Motor neuron (in vitro differentiated cells): ENCODE data around the gene MORC2. TPM values are rescaled to one million over a fixed set of nuclear protein-coding genes. Genes with fewer than 3 reads are reported as not detected.

Experiments used
- ATAC-seq, 8 experiments: fragments of 200-7000 bp; cut with Tn5 transposase; replicated peaks in 6 of 8; 2 replicates each; pipeline ENCODE4 v1.8.0; 2021; ENCODE audit warnings: mild to moderate bottlenecking in 8 of 8, moderate library complexity in 8 of 8
- H3K27ac ChIP-seq, 2 donors: fragments of 250-450 bp; sonication (Bioruptor Pico); 2 replicates each; pipeline ENCODE4 v1.9.0; 2021; ENCODE audit warnings: antibody characterized with exemption in 2 of 2, mild to moderate bottlenecking in 2 of 2, moderate library complexity in 1 of 2
- H3K4me1 ChIP-seq, 2 donors: fragments of 250-450 bp; sonication (Bioruptor Pico); replicated peaks in 1 of 2; 2 replicates each; pipeline ENCODE4 v1.6.1; 2021; ENCODE audit warnings: antibody characterized with exemption in 2 of 2, mild to moderate bottlenecking in 2 of 2, moderate library complexity in 1 of 2
- H3K4me3 ChIP-seq, 5 donors: fragments of 250-450 bp; sonication (Bioruptor Pico); 2 replicates each; pipeline ENCODE4 v1.9.0; 2021; ENCODE audit warnings: antibody characterized with exemption in 5 of 5, mild to moderate bottlenecking in 5 of 5, moderate library complexity in 4 of 5
- WGBS, 10 experiments: fragments of 450-650 bp; shearing (Covaris generic); methylation state at CpG; one replicate each; pipeline ENCODE4 v1.0.0; 2022; 5-methylcytosine and 5-hydroxymethylcytosine counted together
- in situ Hi-C, 9 experiments: fragments of 400-800 bp; cut with MboI; loops; one replicate each; pipeline ENCODE4 v1.15.0; 2021; ENCODE audit warnings: low sequenced_read_pairs in 9 of 9, low pct_unique_long_range_greater_than_20kb in 2 of 9; ENCODE audit not compliant: unreplicated experiment in 9 of 9
- total RNA-seq, 8 experiments: library from RNA; unstranded; fragments of 300-600 nt; gene quantifications; 2 replicates each; pipeline versions ENCODE4 v1.2.3 to v1.2.4, GENCODE V29; 2022

The MORC2 gene
- total RNA-seq, 8 experiments from 2014 or later = 17.5 to 38.5 (median 28.3) TPM

DNA sequence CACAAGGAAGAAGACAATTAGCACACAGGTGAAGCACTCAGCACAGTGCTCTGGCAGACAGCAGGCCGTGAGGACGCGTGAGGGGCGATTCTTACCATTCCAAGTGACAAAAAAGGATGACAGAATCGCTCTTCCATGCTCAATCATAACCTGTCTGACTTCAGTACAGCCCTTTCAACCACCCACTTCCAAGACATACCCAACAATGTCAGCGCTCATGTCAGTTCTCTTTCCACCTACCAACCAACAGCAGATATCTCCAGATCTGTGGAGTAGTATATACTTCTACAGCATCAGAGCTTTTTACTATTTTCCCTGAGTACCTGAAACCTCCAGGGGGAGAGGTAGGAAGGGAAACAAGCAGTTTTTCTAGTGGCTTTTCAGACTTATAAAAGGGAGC is 40.2 kb downstream of the MORC2 start:
- in situ Hi-C loops = loop anchor here in 1 of 9 experiments (10.0 kb wide), 1 partner anchor 164 kb away; no protein-coding TSS in a partner anchor

DNA sequence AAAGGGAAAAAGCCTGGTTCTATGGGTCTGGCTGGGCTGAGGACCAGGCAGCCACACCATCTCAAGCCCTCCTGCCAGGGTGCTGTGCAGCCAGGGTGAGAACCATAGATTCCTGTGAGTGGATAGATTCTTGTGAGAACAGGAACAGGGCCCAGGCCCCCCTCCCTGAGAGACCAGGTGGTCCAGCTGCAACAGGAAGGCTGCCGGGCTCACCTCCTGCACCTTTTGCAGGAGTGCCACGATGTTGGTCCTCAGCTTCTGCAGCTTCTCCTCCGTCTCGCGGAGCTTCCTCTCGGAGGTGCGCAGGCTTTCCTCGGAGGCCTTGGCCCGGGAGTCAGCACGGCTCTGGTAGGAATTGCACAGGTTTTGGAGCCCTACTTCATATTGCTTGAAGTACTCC is 40.8 kb downstream of the MORC2 start:
- Histone ChIP-seq H3K4me1 (no peaks in the 10 kb centered on the region), H3K4me3 (no peak overlapping the region), H3K27ac (no peak overlapping the region)
- in situ Hi-C loops = loop anchor here in 1 of 9 experiments (10.0 kb wide), 1 partner anchor 163 kb away; no protein-coding TSS in a partner anchor
- WGBS, 10 experiments = 60 to 100% (median 98%) methylated on average over 1 to 7 of the region's 10 CpGs; no CpG with 5 or more reads in 7 of the 10 experiments
- no peak for ATAC-seq

More for the DNA sequence above, 40.2 kb downstream of the MORC2 start:
- WGBS, 10 experiments = 88 to 100% (median 100%) methylated on average over 1 to 5 of the region's 6 CpGs; no CpG with 5 or more reads in 3 of the 10 experiments
- no peak for ATAC-seq
- Histone ChIP-seq H3K4me1 (no peaks in the 10 kb centered on the region), H3K27ac (no peak overlapping the region), H3K4me3 (no peak overlapping the region)

DNA sequence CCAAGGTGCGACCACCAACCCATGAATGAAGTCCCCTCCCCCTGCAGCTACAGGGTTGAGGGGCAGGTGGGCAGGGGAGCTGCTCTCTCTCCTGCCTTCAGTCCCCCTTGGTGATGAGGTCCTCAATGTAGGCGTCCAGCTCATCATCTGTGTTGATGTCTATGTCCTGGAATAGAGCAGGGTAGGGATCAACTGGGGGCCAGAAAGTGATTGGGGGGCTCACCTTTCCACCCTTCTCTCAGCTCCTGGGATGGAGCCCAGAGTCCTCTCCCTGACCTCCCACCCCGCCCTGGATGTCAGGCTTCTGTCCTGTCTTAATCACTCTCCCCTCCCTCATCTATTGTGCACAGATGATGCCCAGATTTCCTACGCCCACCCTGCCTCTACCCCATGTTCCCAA is 41.9 kb downstream of the MORC2 start:
- Histone ChIP-seq H3K27ac (no peak overlapping the region), H3K4me3 (no peak overlapping the region), H3K4me1 (no peaks in the 10 kb centered on the region)
- 90 to 100% (median 100%) methylated on average over 1 to 2 of the region's 4 CpGs; no CpG with 5 or more reads in 3 of the 10 experiments for WGBS, 10 experiments
- peak in 1 of 8 experiments; percentile 10 for ATAC-seq
- in situ Hi-C loops = loop anchor here in 1 of 9 experiments (10.0 kb wide), 1 partner anchor 162 kb away; no protein-coding TSS in a partner anchor

DNA sequence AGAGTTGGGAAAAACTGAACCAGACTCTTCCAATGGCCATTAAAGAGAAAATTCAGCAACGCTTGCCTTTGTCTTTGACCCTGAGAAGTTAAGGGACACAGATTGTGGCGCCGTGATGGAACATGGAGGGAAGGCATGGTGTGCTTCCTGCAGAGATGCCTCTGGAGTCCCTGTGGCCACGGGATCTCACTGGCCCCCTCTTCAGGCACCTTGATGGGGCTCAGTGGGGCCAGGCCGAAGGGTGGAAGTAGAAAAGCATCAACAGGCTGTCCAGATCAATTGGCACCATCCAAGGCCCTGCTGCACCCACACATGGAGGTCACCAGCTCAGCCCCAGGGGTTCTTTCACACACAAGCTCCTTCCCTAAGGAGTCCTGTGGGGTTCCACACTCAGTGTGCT is 42.9 kb downstream of the MORC2 start:
- WGBS, 10 experiments = 80 to 100% (median 83%) methylated on average over 1 to 3 of the region's 5 CpGs; no CpG with 5 or more reads in 6 of the 10 experiments
- in situ Hi-C loops = loop anchor here in 1 of 9 experiments (10.0 kb wide), 1 partner anchor 161 kb away; no protein-coding TSS in a partner anchor
- Histone ChIP-seq H3K4me1 (no peaks in the 10 kb centered on the region), H3K27ac (no peak overlapping the region), H3K4me3 (no peak overlapping the region)
- peak in 2 of 8 experiments; percentile 14 to 35 for ATAC-seq

DNA sequence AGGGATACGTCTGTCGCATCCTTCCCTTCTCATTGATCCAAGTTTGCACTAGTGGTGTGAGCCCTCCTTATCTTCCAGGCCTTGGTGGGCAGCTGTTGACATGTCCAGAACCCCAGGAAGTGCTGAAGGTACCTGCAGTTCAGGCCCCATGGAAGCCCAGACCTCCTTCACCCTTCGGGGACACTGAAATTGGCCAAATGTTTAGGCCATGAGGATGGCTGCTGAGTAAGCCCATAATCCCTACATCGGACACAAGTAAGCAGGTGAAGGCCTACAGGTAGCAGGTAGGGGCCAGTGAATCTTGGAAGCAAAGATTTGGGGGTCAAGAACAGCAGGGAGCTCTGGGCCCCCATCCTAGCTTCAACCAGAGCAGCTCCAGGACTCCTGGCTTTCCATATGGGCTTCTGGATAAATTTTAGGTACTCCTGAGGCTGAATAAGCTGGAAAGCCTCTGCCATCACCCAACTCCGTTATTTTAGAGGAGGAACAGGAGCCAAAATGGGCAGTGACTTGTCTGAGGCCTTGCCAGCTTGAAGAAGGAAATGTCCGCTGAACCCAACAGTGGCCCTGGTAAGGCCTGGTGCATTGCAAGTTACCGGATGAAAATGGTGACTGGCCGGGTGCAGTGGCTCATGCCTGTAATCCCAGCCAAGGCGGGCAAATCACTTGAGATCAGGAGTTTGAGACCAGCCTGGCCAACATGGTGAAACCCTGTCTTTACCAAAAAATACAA is 45.2 kb downstream of the MORC2 start:
- WGBS, 10 experiments = 91 to 100% (median 100%) methylated on average over 1 to 7 of the region's 9 CpGs; no CpG with 5 or more reads in 3 of the 10 experiments
- no peaks in the 10 kb centered on the region for H3K4me1 ChIP-seq
- ATAC-seq = no peak
- in situ Hi-C loops = loop anchor here in 2 of 9 experiments (10.0 to 25.0 kb wide), 3 partner anchors 159 to 261 kb away; partner anchors contain the start of gene DUSP18 (in 1 of the 2)
- H3K4me3 ChIP-seq = no peak overlapping the region
- no peak overlapping the region for H3K27ac ChIP-seq

DNA sequence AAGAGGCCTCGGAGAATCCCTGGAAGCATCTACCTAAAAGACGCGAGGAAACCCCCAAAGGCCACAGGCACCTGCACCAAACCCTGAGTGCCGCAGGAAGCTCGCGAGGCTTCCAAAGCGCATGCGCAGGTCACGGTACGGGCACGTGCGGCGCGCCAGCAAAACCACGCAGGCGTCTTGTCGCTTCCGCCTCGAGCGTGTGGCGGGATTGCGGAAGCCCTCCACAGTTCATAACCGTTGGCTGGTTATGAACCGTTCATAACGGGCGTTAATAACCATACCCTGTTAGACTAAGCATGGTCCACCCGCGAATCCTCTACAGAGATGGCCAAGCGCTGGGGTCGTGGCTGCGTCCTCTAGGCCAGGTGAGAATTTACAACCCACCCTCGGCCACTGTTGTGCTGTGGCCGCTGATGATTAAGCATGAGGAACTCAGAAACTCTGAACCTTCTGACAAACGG is 46.4 kb downstream of the MORC2 start:
- in situ Hi-C loops = loop anchor here in 2 of 9 experiments (10.0 to 25.0 kb wide), 3 partner anchors 157 to 260 kb away; partner anchors contain the start of gene DUSP18 (in 1 of the 2)
- ATAC-seq = peak in 3 of 8 experiments; percentile 49 to 73 (median 57)
- Histone ChIP-seq H3K4me1 (no peaks in the 10 kb centered on the region), H3K4me3 (no peak overlapping the region), H3K27ac (no peak overlapping the region)
- WGBS, 10 experiments = 8 to 100% (median 93%) methylated on average over 1 to 22 of the region's 34 CpGs; no CpG with 5 or more reads in 2 of the 10 experiments

DNA sequence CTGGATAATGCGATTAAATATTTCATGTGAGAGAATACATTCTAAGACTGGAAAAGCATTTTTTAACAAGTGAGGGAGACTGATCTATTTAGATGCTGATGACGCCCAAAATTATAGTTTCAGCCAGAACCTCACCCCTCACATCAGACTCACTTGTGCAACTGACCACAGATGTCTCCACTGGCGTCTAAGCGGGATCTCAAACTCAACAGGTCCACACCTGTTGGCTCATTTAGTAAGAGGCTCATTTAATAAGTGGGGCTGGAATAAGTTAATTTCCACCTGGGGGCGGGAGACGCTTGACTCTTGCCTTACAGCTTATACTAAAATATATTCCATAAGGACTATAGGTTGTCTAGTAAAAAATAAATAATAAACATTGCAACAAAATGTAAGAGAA is 47.5 kb downstream of the MORC2 start:
- no peak overlapping the region for H3K27ac ChIP-seq
- H3K4me3 ChIP-seq = no peak overlapping the region
- 3 to 100% (median 84%) methylated on average over 1 to 6 of the region's 6 CpGs for WGBS, 10 experiments

DNA sequence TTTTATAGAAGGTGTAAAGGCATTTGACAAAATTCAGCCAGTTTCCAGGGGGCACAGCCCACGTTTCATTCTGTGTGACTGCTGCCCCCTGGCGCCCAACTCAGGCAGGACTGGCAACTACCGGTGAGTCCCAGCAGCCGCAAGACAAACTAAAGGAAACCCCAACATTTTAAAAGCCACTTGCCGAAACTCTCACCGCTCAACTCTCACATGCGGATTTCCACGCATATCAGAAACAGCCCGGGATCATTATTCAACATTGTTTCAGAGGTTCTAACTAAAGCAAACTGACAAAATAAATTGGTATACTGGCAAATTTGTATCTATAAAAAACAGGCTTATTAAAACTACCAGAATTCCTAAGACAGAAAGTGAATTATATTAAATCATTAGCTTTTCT is 48.2 kb downstream of the MORC2 start:
- H3K4me1 ChIP-seq = no peaks in the 10 kb centered on the region
- peak; percentile 51 to 82 (median 64) for ATAC-seq
- in situ Hi-C loops = loop anchor here in 2 of 9 experiments (10.0 to 25.0 kb wide), 3 partner anchors 156 to 258 kb away; partner anchors contain the start of gene DUSP18 (in 1 of the 2)
- H3K27ac ChIP-seq = no peak overlapping the region
- WGBS, 10 experiments = 0 to 4% (median 0%) methylated on average over 3 to 9 of the region's 9 CpGs
- no peak overlapping the region for H3K4me3 ChIP-seq

More for the DNA sequence above, 47.5 kb downstream of the MORC2 start:
- ATAC-seq = peak in 2 of 8 experiments; percentile 9 to 11
- in situ Hi-C loops = loop anchor here in 2 of 9 experiments (10.0 to 25.0 kb wide), 3 partner anchors 156 to 259 kb away; partner anchors contain the start of gene DUSP18 (in 1 of the 2)
- no peaks in the 10 kb centered on the region for H3K4me1 ChIP-seq

DNA sequence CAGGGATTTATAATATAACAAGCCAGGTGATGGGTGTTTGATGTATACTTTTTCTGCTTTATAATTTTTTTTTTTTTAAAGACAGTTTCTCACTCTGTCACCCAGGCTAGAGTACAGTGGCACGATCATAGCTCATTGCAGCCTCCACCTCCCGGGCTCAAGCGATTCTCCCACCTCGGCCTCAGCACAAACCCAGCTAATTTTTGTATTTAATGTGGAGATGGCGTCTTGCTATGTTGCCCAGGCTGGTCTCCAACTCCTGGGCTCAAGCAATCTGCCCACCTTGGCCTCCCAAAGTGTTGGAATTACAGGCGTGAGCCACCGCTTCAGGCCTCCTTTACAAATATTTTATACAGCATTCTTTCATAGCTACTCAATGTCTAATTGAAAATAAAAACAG is 48.6 kb downstream of the MORC2 start:
- no peak overlapping the region for H3K27ac ChIP-seq
- H3K4me3 ChIP-seq = no peak overlapping the region
- 0 to 100% (median 41%) methylated on average over 1 to 5 of the region's 7 CpGs; no CpG with 5 or more reads in 2 of the 10 experiments for WGBS, 10 experiments
- in situ Hi-C loops = loop anchor here in 5 of 9 experiments (10.0 to 25.0 kb wide), 4 partner anchors 145 to 258 kb away; partner anchors contain the start of gene DUSP18 (in 1 of the 5)
- no peaks in the 10 kb centered on the region for H3K4me1 ChIP-seq
- ATAC-seq = no peak

DNA sequence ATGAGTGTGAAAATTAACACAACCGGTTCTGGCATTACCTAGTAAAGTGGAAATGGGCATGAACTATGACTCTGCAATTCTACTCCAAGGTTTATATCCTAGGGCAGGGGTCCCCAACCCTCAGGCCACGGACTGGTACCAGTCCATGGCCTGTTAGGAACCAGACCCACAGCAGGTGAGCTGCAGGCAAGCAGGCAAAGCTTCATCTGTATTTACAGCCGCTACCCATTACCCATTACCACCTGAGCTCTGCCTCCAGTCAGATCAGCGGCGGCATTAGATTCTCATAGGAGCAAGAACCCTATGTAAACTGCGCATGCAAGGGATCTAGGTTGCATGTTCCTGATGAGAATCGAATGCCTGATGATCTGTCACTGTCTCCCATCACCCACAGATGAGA is 49.8 kb downstream of the MORC2 start:
- no peak overlapping the region for H3K4me3 ChIP-seq
- no peak for ATAC-seq
- H3K4me1 ChIP-seq = no peaks in the 10 kb centered on the region
- in situ Hi-C loops = loop anchor here in 5 of 9 experiments (10.0 to 25.0 kb wide), 4 partner anchors 144 to 256 kb away; partner anchors contain the start of gene DUSP18 (in 1 of the 5)
- H3K27ac ChIP-seq = no peak overlapping the region
- 40 to 100% (median 78%) methylated on average over 1 to 7 of the region's 7 CpGs; no CpG with 5 or more reads in 1 of the 10 experiments for WGBS, 10 experiments

DNA sequence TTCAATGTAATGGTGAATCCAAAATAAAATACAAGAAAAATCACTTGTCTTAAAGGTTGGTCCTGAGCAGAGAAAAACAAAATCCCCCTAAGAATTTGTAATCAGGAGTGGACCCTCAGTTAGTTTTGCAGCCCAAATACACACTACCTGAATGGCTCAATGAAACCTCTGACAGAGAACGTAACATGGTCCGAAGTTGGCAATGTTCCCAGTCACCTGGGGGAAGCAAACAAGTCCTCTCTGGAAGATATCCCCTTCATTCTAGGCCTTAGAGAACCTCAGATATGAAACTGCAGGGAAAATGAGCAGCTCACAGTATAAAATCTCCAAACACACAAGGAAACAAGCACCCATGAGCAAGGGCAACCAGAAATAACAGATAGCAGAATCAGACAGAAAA is 58.2 kb downstream of the MORC2 start:
- no peak for ATAC-seq
- Histone ChIP-seq H3K4me3 (no peak overlapping the region), H3K4me1 (no peaks in the 10 kb centered on the region), H3K27ac (no peak overlapping the region)
- 78 to 100% (median 96%) methylated on average over 1 to 2 of the region's 2 CpGs; no CpG with 5 or more reads in 4 of the 10 experiments for WGBS, 10 experiments
- in situ Hi-C loops = loop anchor here in 5 of 9 experiments (10.0 to 25.0 kb wide), 4 partner anchors 136 to 248 kb away; partner anchors contain the start of gene DUSP18 (in 1 of the 5)

DNA sequence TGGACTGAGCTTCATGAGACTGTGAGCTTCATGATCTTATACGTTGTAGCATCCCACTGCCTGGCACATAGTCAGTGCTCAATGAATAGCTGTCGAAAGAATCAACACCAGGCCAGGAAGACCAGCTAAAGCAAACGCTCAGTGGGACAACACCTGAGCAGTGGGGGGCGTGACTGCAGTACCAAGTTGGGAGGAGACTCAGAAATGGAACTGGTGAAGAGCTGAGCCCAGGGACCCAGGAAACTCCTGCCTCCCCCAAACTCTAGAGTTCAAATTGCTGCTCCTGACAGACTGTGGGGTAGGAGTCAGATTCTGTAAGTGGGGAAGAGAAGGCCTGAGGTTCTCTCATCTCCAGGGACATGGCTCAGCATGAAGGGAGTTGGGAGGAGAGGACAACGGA is 59.3 kb downstream of the MORC2 start:
- no peaks in the 10 kb centered on the region for H3K4me1 ChIP-seq
- WGBS, 10 experiments = 20 to 100% (median 86%) methylated on average over 1 to 5 of the region's 5 CpGs; no CpG with 5 or more reads in 2 of the 10 experiments
- in situ Hi-C loops = loop anchor here in 2 of 9 experiments (25.0 kb wide), 2 partner anchors 147 to 247 kb away; partner anchors contain the start of gene DUSP18 (in 1 of the 2)
- H3K27ac ChIP-seq = no peak overlapping the region
- H3K4me3 ChIP-seq = no peak overlapping the region
- ATAC-seq = no peak
